Suprapubic skin (tissue), 4 donors: ENCODE results near the gene CACUL1. TPM values are rescaled to one million over a fixed set of nuclear protein-coding genes. Genes with fewer than 3 reads are reported as not detected.

ENCODE experiments used
- DNase-seq, 2 donors: peaks; one replicate each; pipeline ENCODE4 v3.0.0-alpha.2; 2019; ENCODE audit warnings: low spot score in 2 of 2
- H3K27ac ChIP-seq: fragments of 200-600 bp; sonication (generic); one replicate; pipeline ENCODE4 v1.5.1; 2019
- H3K27me3 ChIP-seq: fragments of 200-600 bp; sonication (generic); one replicate; pipeline ENCODE4 v1.5.1; 2019
- H3K36me3 ChIP-seq: fragments of 200-600 bp; sonication (generic); one replicate; pipeline ENCODE4 v1.5.1; 2019
- H3K4me1 ChIP-seq: fragments of 200-600 bp; sonication (generic); one replicate; pipeline ENCODE4 v1.5.1; 2019
- H3K4me3 ChIP-seq: fragments of 200-600 bp; sonication (generic); one replicate; pipeline ENCODE4 v1.5.1; 2019; ENCODE audit warnings: mild to moderate bottlenecking
- H3K9me3 ChIP-seq: fragments of 200-600 bp; sonication (generic); one replicate; pipeline ENCODE4 v1.5.1; 2019
- EP300 ChIP-seq: sonication (generic); formaldehyde crosslinking; IDR thresholded peaks from one replicate; pipeline ENCODE4 v1.6.1; 2017; ENCODE audit warnings: antibody characterized with exemption
- POLR2A ChIP-seq, 2 donors: fragments of 450-650 bp; IDR thresholded peaks; one replicate each; pipeline ENCODE4 v1.6.1; 2017; ENCODE audit warnings: antibody characterized with exemption in 2 of 2, mild to moderate bottlenecking in 2 of 2, moderate library complexity in 2 of 2
- POLR2AphosphoS5 ChIP-seq, 3 donors: sonication (generic); formaldehyde crosslinking; IDR thresholded peaks; one replicate each; pipeline ENCODE4 v1.6.1; 2017; ENCODE audit warnings: antibody characterized with exemption in 3 of 3
- WGBS: methylation state at CpG from one replicate; pipeline ENCODE4 v1.1.5; 2018; 5-methylcytosine and 5-hydroxymethylcytosine counted together
- total RNA-seq, 4 donors: library from RNA; depleted of rRNA; stranded (reverse); fragments of >200 nt; gene quantifications; one replicate each; pipeline ENCODE4 v1.1.0, GENCODE V29; 2016
- TF ChIP-seq, protein P1 (sequence below), 2 donors: fragments of 200-600 bp in 1 of 2; fragments of 450-650 bp in 1 of 2; sonication (generic) in 1 of 2; IDR thresholded peaks; one replicate each; pipeline ENCODE4 v1.5.1; 2016 to 2019; ENCODE audit warnings: antibody characterized with exemption in 2 of 2, mild to moderate bottlenecking in 1 of 2, moderate library complexity in 1 of 2

Gene CACUL1
- total RNA-seq, 4 donors from 2014 or later, result 21.9 to 41.6 (median 25.2) TPM

DNA sequence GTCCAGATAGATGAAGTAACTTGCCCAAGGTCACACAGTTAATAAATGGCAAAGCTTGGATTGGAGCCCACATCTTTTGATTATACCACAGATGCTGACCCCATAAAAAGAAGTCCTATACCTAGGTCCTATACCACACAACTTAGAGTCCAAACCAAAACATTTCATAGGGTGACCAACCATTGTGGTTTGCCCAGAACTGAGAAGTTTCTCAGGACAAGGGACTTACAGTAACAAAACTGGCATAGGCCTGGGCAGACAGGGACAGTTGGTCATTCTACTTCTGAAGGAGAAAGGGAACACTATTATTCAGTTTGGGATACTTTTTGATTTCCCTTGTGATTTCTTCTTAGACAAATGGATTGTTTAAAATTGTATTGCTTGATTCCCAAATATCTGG lies 126.4 kb downstream of the CACUL1 start:
- TF ChIP-seq POLR2AphosphoS5 (IDR thresholded peaks at IDR 0.05), result no peak
- TF ChIP-seq, protein P1, sequence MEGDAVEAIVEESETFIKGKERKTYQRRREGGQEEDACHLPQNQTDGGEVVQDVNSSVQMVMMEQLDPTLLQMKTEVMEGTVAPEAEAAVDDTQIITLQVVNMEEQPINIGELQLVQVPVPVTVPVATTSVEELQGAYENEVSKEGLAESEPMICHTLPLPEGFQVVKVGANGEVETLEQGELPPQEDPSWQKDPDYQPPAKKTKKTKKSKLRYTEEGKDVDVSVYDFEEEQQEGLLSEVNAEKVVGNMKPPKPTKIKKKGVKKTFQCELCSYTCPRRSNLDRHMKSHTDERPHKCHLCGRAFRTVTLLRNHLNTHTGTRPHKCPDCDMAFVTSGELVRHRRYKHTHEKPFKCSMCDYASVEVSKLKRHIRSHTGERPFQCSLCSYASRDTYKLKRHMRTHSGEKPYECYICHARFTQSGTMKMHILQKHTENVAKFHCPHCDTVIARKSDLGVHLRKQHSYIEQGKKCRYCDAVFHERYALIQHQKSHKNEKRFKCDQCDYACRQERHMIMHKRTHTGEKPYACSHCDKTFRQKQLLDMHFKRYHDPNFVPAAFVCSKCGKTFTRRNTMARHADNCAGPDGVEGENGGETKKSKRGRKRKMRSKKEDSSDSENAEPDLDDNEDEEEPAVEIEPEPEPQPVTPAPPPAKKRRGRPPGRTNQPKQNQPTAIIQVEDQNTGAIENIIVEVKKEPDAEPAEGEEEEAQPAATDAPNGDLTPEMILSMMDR (IDR thresholded peaks at IDR 0.05), result no peak
- Histone ChIP-seq H3K9me3 (no peaks in the 10 kb centered on the region), H3K4me1 (peaks cover 12% of the 10 kb centered on the region), H3K27me3 (peaks cover 12% of the 10 kb centered on the region), H3K36me3 (no peaks in the 10 kb centered on the region), H3K4me3 (no peak overlapping the region), H3K27ac (no peak overlapping the region)
- no peak for DNase-seq

DNA sequence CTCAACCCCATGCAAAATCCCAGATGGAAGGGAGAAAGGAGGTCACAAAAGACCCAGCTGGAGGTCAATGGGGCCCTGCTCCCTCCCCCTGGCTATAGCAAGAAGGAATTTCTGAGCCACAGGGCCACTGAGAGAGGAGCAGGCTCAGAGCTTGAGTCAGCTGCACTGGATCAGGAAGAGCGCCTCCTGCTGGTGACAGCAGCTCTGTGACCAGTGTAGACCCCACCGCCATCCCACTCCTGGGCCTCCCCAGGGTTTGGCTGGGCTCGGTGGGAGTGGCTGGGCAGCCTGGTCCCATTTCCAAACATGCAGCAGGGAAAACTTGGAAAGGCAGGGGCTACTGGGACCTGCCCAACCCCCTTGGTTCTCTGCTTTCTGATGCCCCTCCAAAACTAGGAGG lies 127.8 kb downstream of the CACUL1 start:
- no peak for DNase-seq
- H3K4me1 ChIP-seq, result peaks cover 12% of the 10 kb centered on the region
- H3K4me3 ChIP-seq, result no peak overlapping the region
- no peak overlapping the region for H3K27ac ChIP-seq
- peaks cover 9% of the 10 kb centered on the region for H3K27me3 ChIP-seq
- H3K9me3 ChIP-seq, result no peaks in the 10 kb centered on the region
- no peak for TF ChIP-seq POLR2AphosphoS5 (IDR thresholded peaks at IDR 0.05)
- TF ChIP-seq, protein P1 (IDR thresholded peaks at IDR 0.05), result no peak
- no peak for TF ChIP-seq POLR2A (IDR thresholded peaks at IDR 0.05)
- no peak for TF ChIP-seq EP300
- 33% methylated on average over 1 of the region's 3 CpGs for WGBS
- H3K36me3 ChIP-seq, result no peaks in the 10 kb centered on the region

Other genes with a start within 250 kb of the CACUL1 start
- gene PRLHR, start 159.3 kb downstream of the CACUL1 start, total RNA-seq, result not detected